HG02763 (cell line): ENCODE data around the gene ATP2A3.

Experiments used
- ATAC-seq: cut with Tn5 transposase; IDR thresholded peaks from one replicate; pipeline ENCODE4 v1.9.1; 2021; ENCODE audit warnings: mild to moderate bottlenecking, moderate library complexity; ENCODE audit not compliant: unreplicated experiment

Gene ATP2A3

GRCh38 chr17:3893720-3894116 is 70.5 kb downstream of the ATP2A3 start:
- ATAC-seq: no peak

- ATAC-seq: peak; percentile 85
Observed at GRCh38 chr17:3893003-3893719, 71.1 kb downstream of the ATP2A3 start, which contains the start of gene CAMKK1. CAMKK1 (minus strand) TSS chr17:3893053; CDS start chr17:3885687, 7,366 bp downstream.

- ATAC-seq: peak; percentile 10
Observed at GRCh38 chr17:3892095-3892998, 71.9 kb downstream of the ATP2A3 start.

GRCh38 chr17:3891626-3892094 is 72.6 kb downstream of the ATP2A3 start:
- no peak for ATAC-seq

GRCh38 chr17:3890878-3891219 is 73.4 kb downstream of the ATP2A3 start:
- no peak for ATAC-seq

- no peak for ATAC-seq
Observed at GRCh38 chr17:3890082-3890877, 74.0 kb downstream of the ATP2A3 start.

- ATAC-seq: no peak
Observed at GRCh38 chr17:3889325-3890012, 74.8 kb downstream of the ATP2A3 start.

GRCh38 chr17:3888343-3889171 is 75.7 kb downstream of the ATP2A3 start:
- ATAC-seq: no peak

GRCh38 chr17:3887804-3888203 is 76.4 kb downstream of the ATP2A3 start:
- no peak for ATAC-seq

GRCh38 chr17:3887394-3887793 is 76.8 kb downstream of the ATP2A3 start:
- ATAC-seq: no peak

GRCh38 chr17:3886776-3887175 is 77.5 kb downstream of the ATP2A3 start:
- no peak for ATAC-seq

- ATAC-seq: no peak
Observed at GRCh38 chr17:3885970-3886369, 78.3 kb downstream of the ATP2A3 start.

- no peak for ATAC-seq
Observed at GRCh38 chr17:3885271-3885670, 79.0 kb downstream of the ATP2A3 start.

- ATAC-seq: no peak
Observed at GRCh38 chr17:3884188-3884587, 80.0 kb downstream of the ATP2A3 start.

GRCh38 chr17:3882276-3882675 is 82.0 kb downstream of the ATP2A3 start:
- no peak for ATAC-seq

- no peak for ATAC-seq
Observed at GRCh38 chr17:3880983-3881382, 83.3 kb downstream of the ATP2A3 start.

- ATAC-seq: no peak
Observed at GRCh38 chr17:3879591-3880417, 84.4 kb downstream of the ATP2A3 start.

GRCh38 chr17:3879186-3879585 is 85.1 kb downstream of the ATP2A3 start:
- no peak for ATAC-seq

- no peak for ATAC-seq
Observed at GRCh38 chr17:3877220-3877619, 87.0 kb downstream of the ATP2A3 start.
